HFF-Myc (cell line): ENCODE data around the gene IMMP2L.

Experiments used
- DNase-seq: peaks from one replicate; pipeline ENCODE4 v3.0.0-alpha.2; 2011; ENCODE audit warnings: low read depth; ENCODE audit errors: extremely low read depth
- H3K4me3 ChIP-seq: replicated peaks from 2 replicates; pipeline ENCODE4 v1.5.1; 2011; ENCODE audit warnings: low read depth, mild to moderate bottlenecking, control low read depth, low read length
- CTCF ChIP-seq: IDR thresholded peaks from 2 replicates; pipeline ENCODE4 v1.5.1; 2012; ENCODE audit warnings: mild to moderate bottlenecking, low read depth, low read length, control low read depth; ENCODE audit errors: missing control alignments

The IMMP2L gene

DNA sequence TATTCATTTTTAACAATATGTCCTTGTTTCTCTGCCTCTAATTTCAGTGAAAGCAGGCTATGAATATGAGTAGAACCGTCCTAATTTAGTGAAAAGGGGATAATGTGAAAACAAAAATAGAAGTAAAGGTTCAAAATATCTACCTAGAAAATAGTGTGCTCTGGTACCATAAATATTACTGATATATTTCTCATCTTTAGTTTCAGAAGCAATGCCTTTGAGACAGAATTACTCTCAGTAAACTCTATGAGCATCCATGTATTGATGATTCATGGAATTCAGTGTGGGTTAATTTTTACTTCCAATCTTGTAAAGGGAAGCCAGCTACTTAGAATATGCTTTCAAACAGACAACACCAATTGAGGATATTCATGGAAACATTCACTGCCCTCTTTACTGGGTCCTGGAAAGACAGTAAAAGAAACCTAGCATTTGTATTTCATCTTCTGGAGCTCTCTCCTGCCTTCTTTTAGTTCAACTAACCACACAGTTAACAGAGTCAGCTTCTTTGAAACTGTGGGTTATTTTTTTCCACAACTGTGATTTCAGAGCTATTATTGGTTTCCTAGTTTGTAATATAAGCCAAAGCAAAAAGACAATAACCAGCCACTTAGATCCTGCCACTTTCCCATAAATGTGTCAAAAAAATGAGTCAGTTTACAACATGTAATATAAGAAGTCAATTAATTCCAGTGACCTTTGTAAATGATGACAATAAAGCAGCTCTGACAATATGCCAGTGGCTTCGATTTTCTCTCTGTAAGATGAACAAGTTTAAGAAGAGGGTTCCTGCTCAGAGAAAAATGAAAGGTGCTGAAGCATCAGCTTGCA lies 469.7 kb downstream of the IMMP2L start:
- no peak for TF ChIP-seq CTCF
- no peak overlapping the region for H3K4me3 ChIP-seq
- no peak for DNase-seq

DNA sequence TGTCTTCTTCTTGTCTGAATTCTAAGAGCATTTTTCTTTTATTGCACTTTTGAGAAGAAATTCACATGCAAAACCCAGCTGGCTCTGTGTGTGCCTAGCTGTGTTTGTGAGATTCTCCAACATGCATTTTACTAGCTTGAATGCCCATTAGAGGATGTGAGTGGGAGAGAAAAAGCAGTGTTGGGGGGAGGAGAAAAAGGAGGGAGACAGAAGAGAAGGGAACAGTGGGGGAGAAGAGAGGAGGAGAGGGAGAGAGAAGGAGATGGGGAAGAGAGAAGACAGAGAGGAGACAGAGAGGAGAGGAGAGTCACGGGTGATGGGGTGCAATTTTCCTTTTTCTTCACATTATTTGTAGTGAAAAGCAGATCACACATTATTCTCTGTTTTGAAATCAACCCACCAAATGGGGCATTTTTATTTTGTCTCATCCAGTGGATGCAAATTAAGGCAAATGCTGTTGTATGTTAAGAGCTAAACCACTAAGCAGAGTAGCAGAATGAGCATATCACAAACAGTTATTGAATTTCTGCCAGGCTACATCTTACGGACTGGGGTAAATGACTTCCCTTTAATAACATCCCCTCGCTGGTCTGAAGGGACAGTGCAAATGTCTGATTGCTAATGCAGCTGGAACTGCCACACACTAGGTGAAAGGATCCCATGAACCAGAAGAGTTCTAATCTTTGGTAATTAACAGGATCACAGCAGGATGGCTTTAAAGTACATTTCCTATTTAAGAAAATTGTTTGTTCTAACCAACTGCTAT lies 470.5 kb downstream of the IMMP2L start:
- DNase-seq = no peak
- H3K4me3 ChIP-seq = peak overlapping the region; percentile 21
- no peak for TF ChIP-seq CTCF

- H3K4me3 ChIP-seq = peak within 1 kb of the TSS; percentile 21
- no peak for DNase-seq
- TF ChIP-seq CTCF = no peak
Observed at GRCh38 chr7:111090846-111091245, 471.4 kb downstream of the IMMP2L start, which contains the start of gene LRRN3. Gene LRRN3, plus strand, starts transcription at chr7:111091127. Its CDS starts 31,646 bp downstream, at chr7:111122773.

DNA sequence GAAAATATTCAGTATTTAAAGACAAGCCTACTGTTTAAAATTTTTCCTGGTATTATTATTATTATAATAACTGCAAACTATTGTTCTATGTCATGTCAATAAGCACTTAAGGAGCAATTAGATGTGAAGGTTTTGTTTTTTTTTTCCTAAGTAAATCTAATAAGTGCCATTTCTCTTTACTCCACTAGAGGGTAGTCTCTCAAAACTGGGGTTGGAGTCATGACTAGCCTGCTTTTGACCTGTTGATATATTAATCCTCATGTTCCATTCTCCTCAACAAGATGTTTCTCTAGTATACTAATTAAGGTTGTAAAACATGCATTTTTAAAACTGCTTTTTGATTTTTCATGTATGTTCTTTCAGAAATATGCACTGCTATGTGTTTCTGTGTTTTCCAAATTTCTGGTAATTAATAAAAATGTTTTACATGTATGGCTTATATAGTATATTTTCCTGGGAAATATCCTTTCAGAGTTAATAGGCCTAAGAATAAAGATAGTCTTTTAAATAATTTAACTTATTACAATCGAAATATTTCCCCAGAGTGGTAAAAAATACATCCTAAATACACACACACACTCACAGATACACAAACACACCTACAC lies 472.4 kb downstream of the IMMP2L start:
- TF ChIP-seq CTCF = peak; percentile 59

GRCh38 chr7:111088328-111088727 lies 474.0 kb downstream of the IMMP2L start:
- no peak for TF ChIP-seq CTCF
- H3K4me3 ChIP-seq = no peak overlapping the region
- DNase-seq = no peak

More for the DNA sequence above, 472.4 kb downstream of the IMMP2L start:
- H3K4me3 ChIP-seq = no peak overlapping the region
- DNase-seq = no peak

GRCh38 chr7:111086532-111086931 lies 475.8 kb downstream of the IMMP2L start:
- no peak for TF ChIP-seq CTCF
- no peak overlapping the region for H3K4me3 ChIP-seq
- no peak for DNase-seq
